Adrenal gland (tissue), 5 donors: ENCODE data around the gene PLD4.

Source experiments
- POLR2A ChIP-seq, 2 donors: fragments of 450-650 bp; IDR thresholded peaks; one replicate each; pipeline ENCODE4 v1.6.1; 2017; ENCODE audit warnings: antibody characterized with exemption in 2 of 2, mild to moderate bottlenecking in 2 of 2, moderate library complexity in 1 of 2
- TF ChIP-seq, protein P1 (sequence below), 6 experiments: fragments of 450-650 bp in 4 of 6; fragments of 200-600 bp in 2 of 6; sonication (generic) in 1 of 6; IDR thresholded peaks; 1 replicate in 5 of 6; 2 replicates in 1 of 6; pipeline versions ENCODE4 v1.5.1 to v1.8.0; 2016 to 2021; ENCODE audit warnings: antibody characterized with exemption in 6 of 6, mild to moderate bottlenecking in 2 of 6, moderate library complexity in 1 of 6
- donor health status: DM: no; HTN: no; CAD: no.

GRCh38 chr14:104937161-104937560 lies 12.5 kb downstream of the PLD4 start:
- TF ChIP-seq, protein P1, sequence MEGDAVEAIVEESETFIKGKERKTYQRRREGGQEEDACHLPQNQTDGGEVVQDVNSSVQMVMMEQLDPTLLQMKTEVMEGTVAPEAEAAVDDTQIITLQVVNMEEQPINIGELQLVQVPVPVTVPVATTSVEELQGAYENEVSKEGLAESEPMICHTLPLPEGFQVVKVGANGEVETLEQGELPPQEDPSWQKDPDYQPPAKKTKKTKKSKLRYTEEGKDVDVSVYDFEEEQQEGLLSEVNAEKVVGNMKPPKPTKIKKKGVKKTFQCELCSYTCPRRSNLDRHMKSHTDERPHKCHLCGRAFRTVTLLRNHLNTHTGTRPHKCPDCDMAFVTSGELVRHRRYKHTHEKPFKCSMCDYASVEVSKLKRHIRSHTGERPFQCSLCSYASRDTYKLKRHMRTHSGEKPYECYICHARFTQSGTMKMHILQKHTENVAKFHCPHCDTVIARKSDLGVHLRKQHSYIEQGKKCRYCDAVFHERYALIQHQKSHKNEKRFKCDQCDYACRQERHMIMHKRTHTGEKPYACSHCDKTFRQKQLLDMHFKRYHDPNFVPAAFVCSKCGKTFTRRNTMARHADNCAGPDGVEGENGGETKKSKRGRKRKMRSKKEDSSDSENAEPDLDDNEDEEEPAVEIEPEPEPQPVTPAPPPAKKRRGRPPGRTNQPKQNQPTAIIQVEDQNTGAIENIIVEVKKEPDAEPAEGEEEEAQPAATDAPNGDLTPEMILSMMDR (IDR thresholded peaks at IDR 0.05), result no peak
- TF ChIP-seq POLR2A (IDR thresholded peaks at IDR 0.05), result no peak
